Measurements from ENCODE around the gene COX17.

Gene COX17

DNA sequence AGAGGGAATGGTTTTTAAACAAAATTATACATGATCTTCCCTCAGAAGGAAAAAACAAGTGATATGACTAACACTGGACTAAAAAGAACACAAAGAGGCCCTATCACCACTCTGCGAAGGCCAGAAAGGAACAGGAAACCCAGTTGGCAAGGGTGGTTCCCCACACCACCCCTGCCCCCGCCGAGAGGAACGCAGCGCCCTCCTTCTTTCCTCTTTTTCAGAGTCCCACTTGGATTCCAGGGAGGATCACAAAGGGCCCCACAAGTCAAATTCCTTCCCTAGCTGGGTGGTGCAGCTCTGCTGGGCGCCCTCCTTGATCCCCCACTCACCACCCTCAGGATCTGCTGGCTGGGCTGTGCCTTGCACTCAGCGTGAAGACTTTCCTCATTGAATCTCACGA, 49.7 kb downstream of the COX17 start:
- TF ChIP-seq CTCF (IDR thresholded peaks at IDR 0.05; ENCODE audit: low read depth, low read length, missing control alignments) = no peak
- DNase-seq (ENCODE audit: low read depth) = no peak
- H3K4me3 ChIP-seq (ENCODE audit: low read depth, low read length) = no peak overlapping the region
- in situ Hi-C loops (cut with HindIII; ENCODE audit: low sequenced_read_pairs) = no loop called here

GRCh38 chr3:119626196-119626595, 51.0 kb downstream of the COX17 start:
- TF ChIP-seq CTCF (IDR thresholded peaks at IDR 0.05; ENCODE audit: low read depth, low read length, missing control alignments) = no peak
- no peak overlapping the region for H3K4me3 ChIP-seq (ENCODE audit: low read depth, low read length)
- no peak for DNase-seq (ENCODE audit: low read depth)
- in situ Hi-C loops (cut with HindIII; ENCODE audit: low sequenced_read_pairs) = no loop called here

DNA sequence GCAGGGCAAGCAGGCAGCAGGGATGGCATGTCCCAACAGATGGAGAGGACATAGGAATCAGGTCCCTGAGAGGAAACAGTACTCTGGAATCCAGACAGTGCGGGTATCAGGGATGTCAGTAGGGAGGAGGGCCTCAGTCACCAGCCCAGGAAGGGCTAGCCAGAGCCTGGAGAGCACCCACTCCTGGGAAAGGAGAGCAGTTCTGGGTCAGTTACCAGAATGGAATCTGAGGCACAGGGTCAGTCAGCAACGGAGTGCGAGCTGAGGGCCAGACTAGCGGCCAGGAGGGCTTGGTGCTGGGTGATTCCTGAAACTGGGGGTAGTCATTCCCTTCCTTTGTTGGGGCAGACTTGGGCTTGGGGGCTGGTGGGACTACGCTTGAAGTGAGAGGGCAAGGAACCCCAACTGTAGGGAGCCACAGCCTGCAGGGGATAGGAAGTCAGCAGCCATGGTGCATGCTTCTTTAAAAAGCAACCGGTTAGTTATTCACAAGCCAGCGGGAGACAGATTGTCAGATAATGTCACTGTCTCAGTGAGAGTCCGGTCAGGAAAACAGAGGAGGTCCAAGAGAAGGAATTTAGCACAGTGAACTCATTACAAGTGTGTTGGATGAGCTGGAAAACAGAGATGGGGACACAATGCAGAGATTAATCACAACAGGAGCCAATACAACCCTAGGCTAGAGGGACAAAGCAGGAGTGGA, 51.6 kb downstream of the COX17 start:
- no peak overlapping the region for H3K4me3 ChIP-seq (ENCODE audit: low read depth, low read length)
- no peak for DNase-seq (ENCODE audit: low read depth)
- in situ Hi-C loops (cut with HindIII; ENCODE audit: low sequenced_read_pairs) = no loop called here
- TF ChIP-seq CTCF (IDR thresholded peaks at IDR 0.05; ENCODE audit: low read depth, low read length, missing control alignments) = no peak

DNA sequence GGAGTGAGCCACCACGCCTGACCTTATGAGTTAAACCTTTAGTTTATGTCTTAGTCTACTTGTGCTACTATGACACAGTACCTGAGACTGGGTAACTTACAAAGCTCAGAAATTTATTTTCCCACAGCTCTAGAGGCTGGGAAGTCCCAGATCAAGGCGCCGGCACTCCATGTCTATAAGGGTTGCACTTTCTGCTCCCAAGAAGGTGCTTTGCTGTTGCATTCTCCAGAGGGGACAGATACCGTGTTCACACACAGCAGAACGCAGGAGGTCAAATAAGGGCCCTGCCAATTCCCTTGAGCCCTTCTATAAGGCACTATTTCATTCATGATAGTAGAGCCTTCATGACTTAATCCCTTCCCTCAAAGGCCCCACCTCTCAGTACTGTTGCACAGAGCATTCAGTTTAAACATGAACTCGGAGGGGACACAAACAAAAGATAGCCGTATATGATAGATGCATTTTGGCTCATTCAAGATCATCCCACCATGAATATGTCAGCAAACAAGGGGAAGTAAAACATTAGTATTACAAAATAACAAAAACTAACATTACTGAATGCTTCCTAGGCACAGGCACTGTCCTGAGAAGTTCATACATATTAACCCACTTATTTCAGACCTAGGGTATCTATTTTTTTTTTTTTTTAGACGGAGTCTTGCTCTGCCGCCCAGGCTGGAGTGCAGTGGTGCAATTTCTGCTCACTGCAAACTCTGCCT, 53.0 kb downstream of the COX17 start:
- DNase-seq (ENCODE audit: low read depth) = no peak
- in situ Hi-C loops (cut with HindIII; ENCODE audit: low sequenced_read_pairs) = no loop called here
- TF ChIP-seq CTCF (IDR thresholded peaks at IDR 0.05; ENCODE audit: low read depth, low read length, missing control alignments) = no peak
- no peak overlapping the region for H3K4me3 ChIP-seq (ENCODE audit: low read depth, low read length)

DNA sequence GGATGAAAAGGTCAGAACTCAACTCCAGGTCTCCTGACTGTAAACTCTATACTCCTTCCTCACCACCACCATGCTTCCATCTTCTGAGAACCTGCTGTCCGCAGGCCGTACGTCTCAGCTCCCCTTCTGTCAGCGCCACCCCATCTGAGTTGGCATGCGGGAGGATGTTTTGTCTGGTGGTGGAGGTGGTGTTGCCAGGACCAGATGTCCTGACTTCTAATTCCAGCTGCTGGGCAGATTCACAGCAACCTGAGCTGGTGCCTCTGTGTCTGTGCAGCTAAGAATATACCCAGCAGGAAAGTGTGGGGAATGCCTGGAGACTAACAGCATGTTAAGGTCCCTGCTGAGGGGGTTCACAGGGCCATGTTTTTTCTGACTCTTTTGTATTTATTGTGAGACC, 56.3 kb downstream of the COX17 start:
- in situ Hi-C loops (cut with HindIII; ENCODE audit: low sequenced_read_pairs) = no loop called here
- DNase-seq (ENCODE audit: low read depth) = no peak
- TF ChIP-seq CTCF (IDR thresholded peaks at IDR 0.05; ENCODE audit: low read depth, low read length, missing control alignments) = no peak
- H3K4me3 ChIP-seq (ENCODE audit: low read depth, low read length) = no peak overlapping the region
